Stimulated activated CD8-positive, alpha-beta memory T cell treated with anti-CD3 and anti-CD28 coated beads, Interleukin-15, amount 100 ng/mL, for 1 hour (primary cell): Measurements from ENCODE around the gene VSTM2B.

Source experiments
- DNase-seq: peaks from one replicate; pipeline ENCODE4 v3.0.0-alpha.2; 2020; ENCODE audit warnings: low read depth

VSTM2B gene

DNA sequence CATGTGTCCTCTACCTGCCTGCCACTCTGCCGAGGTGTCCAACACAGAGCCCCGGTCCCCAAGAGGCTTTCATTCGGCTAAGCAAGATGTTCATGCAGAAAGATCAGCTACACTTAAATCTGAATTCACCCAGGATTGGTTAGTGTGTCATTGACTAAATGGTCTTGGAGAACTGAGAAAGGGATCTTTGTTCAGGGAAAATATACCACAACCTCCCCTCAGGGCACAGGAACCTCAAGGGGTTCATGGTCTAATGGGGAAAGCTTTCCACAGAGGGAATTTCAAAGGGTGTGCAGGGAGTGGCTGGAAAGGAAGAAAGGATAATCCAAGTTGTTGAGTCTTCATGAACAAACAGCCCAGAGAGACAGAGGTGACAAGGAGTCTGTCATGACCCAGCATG is 65.9 kb downstream of the VSTM2B start:
- no peak for DNase-seq

GRCh38 chr19:29593869-29594268 is 68.1 kb downstream of the VSTM2B start:
- DNase-seq: no peak

GRCh38 chr19:29596080-29596727 is 70.4 kb downstream of the VSTM2B start:
- DNase-seq: no peak

GRCh38 chr19:29596885-29597525 is 71.2 kb downstream of the VSTM2B start:
- DNase-seq: no peak

GRCh38 chr19:29598036-29598435 is 72.2 kb downstream of the VSTM2B start:
- DNase-seq: no peak

GRCh38 chr19:29598496-29598895 is 72.7 kb downstream of the VSTM2B start:
- no peak for DNase-seq

- no peak for DNase-seq
These were observed 77.5 kb downstream of the VSTM2B start for GRCh38 chr19:29603308-29603707.

DNA sequence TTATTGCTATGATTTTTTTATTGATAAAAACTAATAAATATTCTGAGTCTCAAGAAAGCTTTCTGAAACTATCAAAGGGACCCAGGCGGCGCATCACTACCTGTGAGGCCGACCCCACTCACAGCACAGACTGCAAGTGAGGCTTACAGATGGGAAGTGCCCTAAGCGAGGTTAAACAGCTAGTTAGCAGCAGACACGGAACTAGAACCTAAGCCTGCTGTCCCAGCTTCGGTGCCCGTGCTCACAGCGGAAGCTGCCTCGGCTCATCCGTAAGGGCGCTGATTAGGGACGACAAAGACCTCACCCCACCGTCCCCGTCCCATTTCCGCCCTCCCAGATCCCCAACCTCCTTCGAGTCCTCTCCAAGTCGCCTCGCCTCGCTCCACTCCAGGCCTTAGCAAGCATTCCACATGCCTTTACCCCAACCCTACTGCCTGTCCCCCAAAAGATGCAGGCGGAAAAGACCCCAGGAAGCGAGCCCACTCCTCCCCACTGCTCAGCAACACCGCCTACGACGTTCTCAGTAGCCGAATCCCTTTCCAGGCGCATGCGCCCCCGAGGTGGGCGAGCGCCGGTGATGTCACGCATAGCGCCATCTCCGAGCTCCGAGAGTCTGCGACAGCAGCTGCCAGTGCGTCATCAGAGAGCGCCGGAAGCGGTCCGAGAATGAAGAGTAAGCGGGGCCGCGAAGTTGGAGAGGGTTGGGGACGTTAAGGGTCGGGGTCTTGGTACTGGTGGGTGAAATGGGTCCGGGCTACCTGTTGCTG is 80.0 kb downstream of the VSTM2B start, which contains the start of gene POP4:
Gene POP4, plus strand, starts transcription at position 631 of the 767 bp plus-strand sequence. Its CDS starts 36 bp downstream, at position 667.
- peak; percentile 98 for DNase-seq

GRCh38 chr19:29606420-29606747 is 80.6 kb downstream of the VSTM2B start:
- DNase-seq: no peak

DNA sequence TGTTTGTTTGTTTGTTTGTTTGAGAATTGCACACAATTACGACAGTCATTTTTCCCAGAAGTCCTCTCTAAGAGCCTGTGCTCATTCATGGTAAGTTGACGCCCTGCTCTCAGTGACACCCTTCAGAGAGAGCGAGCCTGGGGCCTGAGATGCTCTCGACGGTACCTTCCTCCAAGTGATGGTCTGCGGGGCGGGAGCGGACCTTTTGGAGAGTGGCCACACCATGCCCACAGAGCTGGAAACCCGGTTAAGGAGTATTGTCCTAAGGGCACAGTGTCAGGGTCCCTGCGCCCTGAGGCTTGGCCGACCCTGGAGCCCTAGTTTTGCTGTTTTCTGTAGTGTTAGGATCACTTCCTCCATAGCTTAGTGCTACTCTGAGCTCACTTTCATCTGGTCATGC is 83.8 kb downstream of the VSTM2B start:
- no peak for DNase-seq

- no peak for DNase-seq
These were observed 84.4 kb downstream of the VSTM2B start for GRCh38 chr19:29610213-29610573.

- peak; percentile 72 for DNase-seq
These were observed 84.9 kb downstream of the VSTM2B start for GRCh38 chr19:29610574-29611271.

DNA sequence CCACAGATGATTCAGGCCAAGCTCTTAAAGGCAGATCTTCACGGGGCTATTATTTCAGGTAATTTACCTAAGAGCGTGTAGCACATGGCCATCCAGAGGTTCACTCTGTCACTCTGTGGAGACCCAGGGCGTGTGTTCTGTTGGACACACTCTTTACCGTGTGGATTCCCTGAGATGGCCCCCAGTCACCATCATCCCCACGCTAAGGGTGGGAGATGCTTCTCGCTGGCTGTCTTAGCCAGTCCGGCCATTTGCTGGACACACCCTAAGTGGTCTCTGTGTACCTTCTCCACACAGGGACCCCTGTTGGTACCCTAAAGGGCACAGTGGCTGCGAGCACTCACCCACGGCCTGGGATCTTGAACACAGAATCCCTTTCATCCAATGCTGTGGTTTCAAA is 86.3 kb downstream of the VSTM2B start:
- no peak for DNase-seq

DNA sequence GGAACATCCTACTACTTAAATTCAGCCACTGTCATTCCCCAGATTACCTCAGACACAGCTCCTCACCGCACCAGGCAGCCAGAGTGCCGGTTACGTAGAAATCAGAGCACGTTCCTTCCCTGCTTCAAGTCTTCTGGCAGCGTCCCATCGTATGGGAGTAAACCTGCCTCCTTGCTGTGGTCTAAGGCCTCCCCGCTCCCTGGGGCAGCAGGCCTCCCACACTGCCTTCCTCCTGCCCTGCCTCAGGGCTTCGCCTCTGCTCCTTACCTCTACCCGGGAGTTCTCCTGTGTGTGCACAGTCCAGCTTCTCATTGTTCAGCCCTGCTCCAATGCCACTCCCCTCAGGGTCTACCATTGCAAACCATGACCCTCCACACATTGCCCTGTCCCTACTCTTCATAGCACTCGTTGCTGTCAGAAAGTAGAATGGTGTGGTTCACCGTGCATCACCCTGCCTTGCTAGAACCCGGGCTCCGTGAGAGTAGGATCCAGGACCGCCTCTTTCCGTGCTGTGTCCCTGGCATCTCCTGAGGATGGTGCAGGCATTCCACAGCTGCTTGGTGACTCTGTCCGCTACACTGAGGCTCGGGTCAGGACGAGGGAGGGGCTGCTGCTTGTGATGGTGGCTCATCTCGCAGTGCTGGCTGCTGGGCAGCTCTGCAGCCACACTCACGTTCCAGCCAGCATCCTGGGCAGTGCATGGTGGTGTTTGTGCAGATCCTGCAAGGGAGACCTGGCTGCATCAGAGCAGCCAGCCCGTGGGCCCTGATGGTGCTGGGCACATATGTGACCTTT is 87.2 kb downstream of the VSTM2B start:
- DNase-seq: no peak

GRCh38 chr19:29614046-29614445 is 88.3 kb downstream of the VSTM2B start:
- no peak for DNase-seq
